CD1c-positive myeloid dendritic cell (primary cell): Measurements from ENCODE around the gene TMPRSS11A.

Source experiments
- DNase-seq: peaks from one replicate; pipeline ENCODE4 v3.0.0-alpha.2; 2016; ENCODE audit errors: extremely low spot score

Gene TMPRSS11A, protein sequence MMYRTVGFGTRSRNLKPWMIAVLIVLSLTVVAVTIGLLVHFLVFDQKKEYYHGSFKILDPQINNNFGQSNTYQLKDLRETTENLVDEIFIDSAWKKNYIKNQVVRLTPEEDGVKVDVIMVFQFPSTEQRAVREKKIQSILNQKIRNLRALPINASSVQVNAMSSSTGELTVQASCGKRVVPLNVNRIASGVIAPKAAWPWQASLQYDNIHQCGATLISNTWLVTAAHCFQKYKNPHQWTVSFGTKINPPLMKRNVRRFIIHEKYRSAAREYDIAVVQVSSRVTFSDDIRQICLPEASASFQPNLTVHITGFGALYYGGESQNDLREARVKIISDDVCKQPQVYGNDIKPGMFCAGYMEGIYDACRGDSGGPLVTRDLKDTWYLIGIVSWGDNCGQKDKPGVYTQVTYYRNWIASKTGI

DNA sequence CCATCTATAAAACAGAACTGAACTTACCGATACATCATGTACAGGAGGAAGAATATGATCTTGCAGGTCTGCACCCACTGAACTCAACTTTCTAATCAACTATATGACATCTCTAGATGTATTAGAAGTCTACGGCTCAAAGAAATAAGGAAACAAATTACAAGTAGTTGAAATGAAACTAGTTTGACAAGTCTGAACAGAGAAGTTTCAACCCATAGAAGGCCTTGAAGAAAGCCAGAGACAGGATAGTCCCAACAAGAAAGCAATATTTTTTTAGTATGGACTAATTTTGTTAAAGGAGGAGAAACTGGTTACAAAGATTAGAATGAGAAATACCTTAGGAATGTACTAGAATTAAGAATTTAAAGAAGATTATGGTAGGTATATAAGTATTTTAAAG is at the start of gene TMPRSS11A:
Gene TMPRSS11A (minus strand): TSS at position 138 of the 400 bp plus-strand sequence. CDS start 100 bp downstream, at position 38.
- no peak for DNase-seq

DNA sequence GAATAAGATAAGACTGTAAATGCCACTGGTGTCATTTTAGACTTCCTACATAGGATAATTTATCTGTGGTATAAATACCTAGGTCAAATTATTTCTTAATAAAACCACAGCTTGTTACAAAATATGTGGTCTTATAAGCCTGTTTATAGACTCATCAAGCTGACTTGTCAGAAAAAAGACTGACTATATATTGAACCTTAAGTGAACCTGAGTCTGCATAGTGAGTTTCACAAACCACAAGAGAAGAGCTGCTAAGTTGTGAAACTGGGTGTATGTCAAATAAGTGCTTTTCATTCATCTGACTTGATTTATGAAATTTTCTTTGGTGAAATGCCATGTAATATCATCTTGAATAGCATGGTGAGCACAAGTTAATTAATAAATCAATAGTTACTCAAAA is 48.4 kb upstream of the TMPRSS11A start:
- no peak for DNase-seq

DNA sequence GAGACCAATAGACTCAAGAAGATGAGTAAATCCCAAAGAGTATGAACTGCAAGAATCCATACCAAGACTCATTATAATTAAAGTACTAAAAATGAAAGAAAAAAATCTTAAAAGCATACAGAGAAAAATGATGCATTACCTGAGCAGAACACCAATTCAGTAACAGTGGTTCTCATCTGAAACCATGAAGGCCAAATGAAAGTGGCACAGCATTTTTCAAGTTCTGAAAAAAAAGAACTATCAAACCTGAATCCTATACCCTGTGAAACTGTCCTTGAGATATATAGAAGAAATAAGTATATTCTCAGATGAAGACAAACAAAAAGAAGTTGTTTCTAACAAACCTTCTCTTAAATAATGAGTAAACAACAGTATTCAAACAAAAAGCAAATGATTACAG is 39.6 kb upstream of the TMPRSS11A start:
- DNase-seq = no peak

DNA sequence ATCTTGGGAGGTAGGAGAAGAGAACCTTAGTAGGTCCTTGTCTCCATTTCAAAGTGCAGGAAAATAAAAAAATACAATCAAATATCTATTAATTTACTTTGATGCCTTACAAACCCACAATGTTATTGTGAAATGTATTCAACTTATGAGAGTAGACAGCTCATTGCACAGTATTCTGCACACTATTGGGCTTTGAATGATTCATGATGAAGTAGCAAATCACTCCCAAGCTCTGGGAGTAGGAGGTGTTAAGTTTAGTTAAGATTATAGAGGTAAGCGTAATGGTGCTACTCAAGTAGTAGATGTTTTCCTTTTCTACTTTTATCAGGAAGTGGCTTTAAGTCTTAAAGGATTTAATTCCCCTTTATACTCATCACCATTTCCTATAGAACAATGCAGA is 32.8 kb upstream of the TMPRSS11A start:
- DNase-seq = no peak

DNA sequence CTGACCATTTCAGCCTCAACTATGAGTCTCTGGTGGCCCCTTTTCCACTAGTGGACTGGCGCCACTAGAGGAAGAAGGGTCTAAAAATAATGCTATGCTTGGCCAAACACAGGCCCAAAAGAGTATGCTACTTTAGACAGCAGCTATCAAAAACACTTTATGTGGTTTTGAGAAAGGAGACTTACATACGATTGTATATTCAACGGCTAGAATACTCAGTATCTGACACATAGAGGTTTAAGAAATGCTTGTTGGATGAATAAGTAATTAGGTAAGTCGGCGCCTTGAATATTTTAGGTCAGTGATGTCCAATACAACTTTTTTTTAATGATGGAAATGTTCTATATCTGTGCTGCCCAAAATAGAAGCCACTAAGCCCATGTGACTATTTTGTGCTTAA is 25.7 kb upstream of the TMPRSS11A start:
- DNase-seq = no peak

DNA sequence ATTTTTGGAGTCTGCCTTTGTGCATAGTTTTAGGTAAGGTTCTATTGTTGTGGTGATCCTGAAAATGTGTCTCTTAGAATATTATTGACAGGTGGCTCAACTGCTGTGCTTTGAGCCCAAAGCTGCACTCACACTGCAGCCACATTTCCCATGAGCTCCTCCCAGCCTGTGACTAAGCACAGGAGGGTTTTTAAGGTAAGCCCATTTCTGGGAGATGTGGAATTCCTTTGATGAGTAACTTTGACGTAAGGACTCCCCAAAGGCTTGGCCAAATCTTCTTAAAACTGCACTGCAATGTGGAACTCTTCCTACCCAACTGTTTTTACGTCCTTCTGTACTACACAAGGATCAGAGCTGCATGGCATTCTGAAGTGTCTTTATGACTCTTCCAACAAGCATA is 20.0 kb upstream of the TMPRSS11A start:
- DNase-seq = no peak

DNA sequence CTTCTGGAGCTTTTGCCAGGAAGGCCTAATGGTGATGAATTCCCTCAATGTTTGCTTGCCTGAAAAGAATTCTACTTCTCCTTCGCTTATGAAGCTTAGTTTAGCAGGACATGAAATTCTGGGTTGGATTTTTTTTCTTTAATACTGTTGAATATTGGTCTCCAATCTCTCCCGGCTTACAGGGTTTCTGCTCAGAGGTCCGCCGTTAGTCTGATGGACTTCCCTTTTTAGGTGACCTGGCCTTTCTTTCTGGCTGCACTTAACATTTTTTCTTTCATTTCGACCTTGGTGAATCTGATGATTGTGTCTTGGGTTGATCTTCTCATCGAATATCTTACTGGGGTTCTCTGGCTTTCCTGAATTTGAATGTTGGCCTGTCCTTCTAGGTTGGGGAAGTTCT is 17.2 kb upstream of the TMPRSS11A start:
- no peak for DNase-seq

DNA sequence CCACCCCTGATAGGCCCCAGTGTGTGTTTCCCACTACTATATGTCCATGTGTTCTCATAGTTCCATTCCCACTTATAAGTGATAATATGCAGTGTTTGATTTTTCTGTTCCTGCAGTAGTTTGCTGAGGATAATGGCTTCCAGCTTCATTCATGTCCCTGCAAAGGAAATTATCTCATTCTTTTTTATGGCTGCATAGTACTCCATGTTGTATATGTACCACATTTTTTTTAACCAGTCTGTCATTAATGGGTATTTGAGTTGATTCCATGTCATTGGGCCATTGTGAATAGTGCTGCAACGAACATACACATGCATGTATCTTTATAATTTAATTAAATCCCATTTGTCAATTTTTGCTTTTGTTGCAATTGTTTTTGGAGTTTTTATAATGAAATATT is 10.3 kb upstream of the TMPRSS11A start:
- no peak for DNase-seq

DNA sequence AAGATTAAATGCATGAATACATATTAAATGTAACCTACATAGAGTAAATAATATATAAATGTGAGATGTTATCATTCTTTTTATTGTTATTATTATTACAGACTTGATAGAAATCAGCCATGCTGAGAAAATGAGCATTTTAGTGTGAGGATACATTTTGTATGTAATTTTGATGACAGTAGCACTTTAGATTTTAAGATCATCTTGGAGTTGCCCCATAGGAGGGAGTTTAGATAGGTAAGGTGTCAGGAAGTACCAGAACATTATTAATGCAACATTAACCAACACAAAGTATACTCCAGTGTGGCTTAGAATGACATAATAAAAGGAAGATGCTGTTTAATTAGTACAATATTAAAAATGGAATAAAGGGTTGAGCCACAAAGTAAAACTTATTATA is 8.4 kb downstream of the TMPRSS11A start:
- DNase-seq = no peak

DNA sequence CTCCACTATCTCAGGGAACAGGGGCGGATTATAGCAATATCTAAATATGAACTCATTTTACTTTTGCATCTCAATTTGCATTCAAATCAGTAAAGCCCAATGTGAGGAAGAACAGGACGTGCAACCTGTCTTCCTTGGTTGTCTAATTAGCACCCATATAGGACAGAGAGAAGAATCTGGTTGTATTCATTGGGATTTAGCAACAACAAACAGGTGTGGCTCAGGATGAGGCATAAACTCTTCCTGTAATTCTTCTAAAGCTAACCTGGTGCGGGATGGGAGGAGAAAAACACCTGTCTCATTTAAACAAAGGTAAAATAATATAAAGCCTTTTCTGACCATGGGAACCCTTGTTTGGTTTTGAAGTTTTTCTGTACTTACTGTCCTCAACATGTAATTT is 22.2 kb downstream of the TMPRSS11A start:
- DNase-seq = no peak

DNA sequence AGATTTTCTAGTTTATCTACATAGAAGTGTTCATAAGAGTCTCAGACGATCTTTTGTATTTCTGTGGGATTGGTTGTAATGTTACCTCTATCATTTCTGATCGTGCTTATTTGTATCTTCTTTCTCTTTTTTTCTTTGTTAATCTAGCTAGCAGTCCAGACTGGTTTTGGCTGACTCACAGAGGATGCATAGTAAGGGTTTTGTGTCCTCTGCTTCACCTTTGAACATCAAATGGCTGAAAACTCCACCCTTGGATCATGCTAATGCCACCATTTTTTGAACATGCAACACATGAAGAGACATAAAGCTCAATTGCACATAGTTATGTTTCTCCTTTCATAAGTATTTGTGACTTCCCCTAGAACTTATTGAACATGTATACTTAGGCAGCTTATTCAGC is 22.8 kb downstream of the TMPRSS11A start:
- no peak for DNase-seq

DNA sequence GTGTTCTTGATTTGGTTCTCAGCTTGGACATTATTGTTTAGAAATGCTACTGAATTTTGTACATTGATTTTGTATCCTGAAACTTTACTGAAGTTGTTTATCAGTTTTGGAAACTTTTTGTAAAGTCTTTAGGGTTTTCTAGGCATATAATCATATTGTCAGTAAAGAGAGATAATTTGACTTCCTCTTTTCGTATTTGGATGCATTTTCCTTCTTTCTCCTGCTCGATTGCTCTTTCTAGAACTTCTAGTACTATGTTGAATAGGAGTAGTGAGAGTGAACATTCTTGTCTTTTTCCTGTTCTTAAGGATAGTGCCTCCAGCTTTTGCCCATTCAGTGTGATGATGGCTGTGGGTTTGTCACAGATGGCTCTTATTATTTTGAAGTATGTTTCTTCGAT is 24.1 kb downstream of the TMPRSS11A start:
- no peak for DNase-seq

DNA sequence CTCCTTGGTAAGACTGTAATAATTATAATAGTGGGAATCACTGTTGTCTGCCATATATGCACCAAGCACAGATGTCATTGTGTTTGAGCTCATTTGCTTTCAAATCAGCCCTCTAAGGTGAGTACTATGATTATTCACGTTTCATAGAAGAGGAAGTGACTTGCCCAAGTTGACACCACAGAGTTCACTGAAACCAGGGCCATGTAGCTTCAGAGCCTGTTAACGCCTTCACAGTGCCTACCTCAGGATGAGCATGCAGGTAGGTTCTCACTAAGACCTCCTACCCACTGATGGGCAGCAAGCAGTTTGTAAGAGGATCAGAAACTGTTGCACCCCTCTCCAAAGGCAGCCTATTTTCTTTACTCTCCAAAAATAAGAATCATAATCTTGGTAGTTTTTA is 27.4 kb downstream of the TMPRSS11A start:
- DNase-seq = no peak

DNA sequence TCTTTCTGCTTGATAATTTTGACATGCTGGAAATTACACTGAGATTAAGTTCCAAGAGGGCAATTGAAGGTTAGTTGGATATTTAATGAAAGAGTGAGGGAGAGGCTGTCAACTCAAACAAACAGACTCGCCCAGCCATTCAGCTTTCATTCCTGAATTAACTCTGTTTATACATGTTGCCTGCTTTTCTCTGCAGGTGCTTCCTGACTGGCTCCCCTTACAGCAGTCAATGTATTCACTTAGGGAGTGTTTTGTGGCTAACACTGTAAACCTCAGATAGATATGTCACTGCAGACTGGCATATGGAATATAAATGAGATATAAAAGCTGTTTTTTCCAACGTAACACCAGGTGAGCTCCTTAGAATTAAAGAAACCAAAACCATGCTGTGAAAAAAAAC is 28.7 kb downstream of the TMPRSS11A start:
- DNase-seq = no peak

DNA sequence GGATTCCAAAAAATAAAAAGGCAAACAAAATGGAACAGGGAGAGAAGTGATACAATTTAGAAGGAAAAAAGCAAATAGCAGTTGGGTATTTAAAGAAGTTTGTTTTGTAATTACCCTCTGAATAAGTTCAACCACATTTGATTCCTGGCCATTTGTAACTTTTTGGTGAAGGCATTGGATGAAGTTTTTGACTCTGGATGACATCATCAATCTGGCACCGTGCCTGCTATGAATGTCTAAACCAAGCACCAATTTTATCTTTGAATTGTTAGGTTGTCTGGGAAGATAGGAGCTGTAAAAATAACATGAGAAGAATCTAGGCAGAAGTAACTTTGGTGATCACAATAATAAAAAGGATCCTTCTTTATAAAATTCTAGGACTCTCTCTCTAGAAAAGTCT is 29.5 kb downstream of the TMPRSS11A start:
- DNase-seq = no peak

DNA sequence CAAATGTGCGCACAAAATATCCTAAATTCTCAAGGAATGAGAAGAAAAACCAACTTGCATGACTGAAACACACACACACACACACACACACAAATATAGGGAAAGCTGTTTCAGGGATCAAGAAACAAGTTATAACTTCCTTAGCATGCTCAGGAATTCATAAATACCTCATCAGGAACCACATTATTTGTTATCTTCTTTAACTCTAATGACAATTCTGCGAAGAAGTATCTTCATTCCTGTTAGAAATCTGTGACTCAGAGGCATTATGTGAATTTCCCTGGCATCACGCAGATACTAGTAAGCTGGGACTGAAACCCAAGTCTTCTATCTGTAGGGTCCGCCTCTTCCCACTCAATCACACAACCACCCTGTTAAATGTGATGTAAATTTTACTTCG is 30.3 kb downstream of the TMPRSS11A start:
- no peak for DNase-seq

DNA sequence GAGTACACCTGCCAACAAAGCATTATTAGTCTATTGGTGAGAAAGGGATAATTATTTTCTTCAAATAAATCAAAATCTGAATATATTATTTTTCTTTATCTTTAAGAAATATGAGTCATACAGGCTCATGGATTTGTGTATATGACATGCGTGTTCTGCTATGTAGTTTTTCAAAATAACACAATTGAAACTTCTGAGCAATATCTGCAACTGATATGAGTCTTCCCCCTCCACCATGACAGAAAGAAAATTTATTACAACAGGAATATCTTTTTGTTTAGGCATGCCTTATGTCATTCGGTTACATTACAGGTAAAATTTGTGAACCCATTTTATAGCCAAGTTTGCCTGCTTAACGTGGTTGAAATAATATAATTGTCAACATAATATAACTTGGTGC is 32.0 kb downstream of the TMPRSS11A start:
- no peak for DNase-seq

DNA sequence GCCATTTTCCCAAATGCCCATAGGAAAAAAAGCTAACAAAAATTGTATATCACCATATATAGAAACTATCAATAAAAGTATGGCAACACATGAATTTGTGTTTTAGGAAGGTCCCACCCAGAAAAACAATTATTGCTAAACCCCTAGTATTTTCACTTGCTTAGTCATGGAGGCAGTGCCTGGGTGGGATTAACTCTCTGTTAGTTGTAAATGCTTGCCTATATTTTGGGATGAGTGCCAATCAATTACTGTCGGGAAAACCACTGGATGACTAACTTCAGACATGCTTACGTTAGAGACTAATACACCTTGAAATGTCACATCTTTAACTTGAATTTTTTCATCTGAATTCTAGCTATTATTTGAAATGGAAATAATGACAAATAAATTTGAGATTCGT is 33.9 kb downstream of the TMPRSS11A start:
- DNase-seq = no peak

DNA sequence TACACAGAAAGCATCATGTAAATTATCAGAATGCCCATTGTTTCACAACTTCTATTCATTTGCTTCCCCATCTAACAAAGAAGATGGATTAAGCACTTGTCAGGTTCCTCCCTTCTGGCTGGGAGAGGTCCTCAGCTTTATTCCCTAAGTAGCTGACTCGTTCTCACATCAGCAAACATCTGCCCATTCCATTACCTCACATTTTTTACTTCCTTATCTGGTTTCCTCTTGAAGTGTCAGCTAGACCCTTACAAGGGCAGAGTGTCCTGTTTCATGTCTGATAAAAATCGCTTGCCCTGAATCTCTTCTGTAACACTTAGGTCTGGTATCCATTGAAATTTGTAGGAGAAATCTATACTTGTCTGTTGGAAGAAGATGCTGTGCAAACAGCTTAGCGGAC is 34.7 kb downstream of the TMPRSS11A start:
- no peak for DNase-seq

DNA sequence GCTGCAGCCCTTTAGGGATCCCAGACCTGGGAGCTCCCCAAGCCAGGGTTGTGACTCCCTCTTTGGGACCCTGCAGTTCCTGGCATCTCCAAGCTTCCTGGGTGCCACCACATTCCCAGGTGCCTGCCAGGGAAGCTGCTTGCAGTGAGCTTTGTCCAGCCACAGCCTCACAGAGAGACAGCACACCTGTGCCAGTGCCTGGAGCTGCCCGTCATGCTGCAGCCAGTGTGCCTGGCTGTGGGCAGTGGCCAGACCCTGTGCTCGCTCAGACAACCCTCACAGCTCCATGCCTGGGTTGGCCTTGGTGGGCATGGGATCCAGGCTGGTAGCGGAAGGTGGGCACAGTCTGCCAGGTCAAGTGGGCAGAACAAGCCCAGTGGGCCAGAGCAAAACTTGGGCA is 36.0 kb downstream of the TMPRSS11A start:
- DNase-seq = no peak

DNA sequence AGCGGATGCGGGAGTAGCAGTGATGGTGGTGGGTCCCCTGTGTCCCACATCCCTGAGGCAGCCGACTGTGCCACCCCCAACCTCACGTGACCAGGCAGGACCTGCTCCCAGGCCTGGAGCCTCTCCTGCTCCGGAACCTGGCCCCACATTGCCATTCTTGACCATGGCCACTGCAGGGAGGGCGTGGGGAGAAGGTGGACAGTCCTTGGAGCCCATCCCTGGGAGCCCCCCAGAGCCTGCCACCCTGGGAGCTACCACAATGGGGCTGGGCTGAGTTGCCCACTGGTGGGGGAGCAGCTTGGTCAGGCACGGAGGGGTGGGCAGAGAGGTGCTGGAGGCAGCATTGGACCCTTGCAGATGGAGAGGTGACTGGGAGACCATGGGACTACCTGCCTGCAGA is 36.8 kb downstream of the TMPRSS11A start:
- no peak for DNase-seq

DNA sequence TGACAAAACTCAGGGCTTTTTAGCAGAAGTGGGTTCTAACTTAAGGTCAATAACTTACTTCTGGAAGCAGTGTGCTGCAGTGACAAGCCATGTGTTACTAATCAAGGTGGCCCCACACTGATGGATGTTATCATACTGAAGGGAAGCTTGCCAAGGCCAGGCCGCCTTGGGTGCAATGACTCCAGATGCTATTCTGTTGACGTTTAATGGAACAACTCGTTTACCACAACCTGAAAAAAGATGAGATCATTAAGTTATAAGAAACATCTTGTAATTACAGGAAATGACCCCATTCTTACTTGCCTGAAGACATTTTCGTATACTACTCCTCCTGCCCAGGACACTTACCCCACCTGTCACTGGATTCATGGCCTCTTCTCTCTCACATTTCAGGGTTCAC is 40.6 kb downstream of the TMPRSS11A start:
- no peak for DNase-seq

DNA sequence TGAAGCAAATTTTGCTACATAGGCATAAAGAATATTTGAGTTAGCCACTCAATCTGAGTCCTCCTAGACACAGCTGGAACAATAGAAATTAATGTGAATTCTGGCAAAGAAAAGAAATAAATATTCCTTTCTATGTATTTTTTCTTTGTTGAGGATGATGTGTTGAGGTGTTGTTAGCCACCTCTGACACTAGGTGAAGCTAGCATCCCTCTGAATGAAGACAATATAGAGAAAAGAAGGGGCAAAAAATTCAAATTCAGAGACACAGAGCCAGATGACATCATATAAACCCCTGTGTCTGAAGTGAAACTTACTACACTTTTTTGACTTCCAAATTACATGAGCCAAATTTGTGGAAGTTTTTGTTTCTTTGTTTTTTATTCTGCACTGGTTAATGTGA is 44.9 kb downstream of the TMPRSS11A start:
- no peak for DNase-seq

DNA sequence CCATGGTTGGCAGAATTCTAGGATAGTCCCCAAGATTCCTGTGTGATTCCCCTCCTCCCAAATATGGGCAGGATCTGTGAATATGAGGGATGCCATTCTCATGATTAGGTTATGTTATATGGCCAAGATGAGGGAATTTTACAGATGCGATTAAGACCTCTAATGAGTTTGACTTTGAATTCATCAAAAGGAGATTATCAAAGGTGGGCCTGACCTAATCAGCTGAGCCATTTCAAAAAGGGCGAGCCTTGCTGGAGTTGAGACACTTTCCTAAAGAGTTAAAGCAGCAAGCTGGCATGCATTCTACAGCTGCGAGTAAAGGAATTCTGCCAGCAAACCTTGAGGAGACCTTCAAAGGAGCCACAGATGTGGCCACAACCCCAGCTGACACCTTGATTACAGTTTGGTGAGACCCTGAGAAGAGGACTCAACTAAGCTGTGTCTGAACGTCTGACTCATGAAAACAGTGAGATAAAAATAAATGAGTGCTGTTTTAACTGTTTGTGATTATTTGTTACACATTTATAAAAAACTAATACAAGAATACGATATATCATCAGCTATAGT is 47.8 kb downstream of the TMPRSS11A start:
- no peak for DNase-seq
